Measurements from ENCODE around the gene FYB2. TPM values are rescaled to one million over a fixed set of nuclear protein-coding genes. Genes with fewer than 3 reads are reported as not detected.

The FYB2 gene
- total RNA-seq, 1 experiment from 2014 or later: 0.48 TPM

DNA sequence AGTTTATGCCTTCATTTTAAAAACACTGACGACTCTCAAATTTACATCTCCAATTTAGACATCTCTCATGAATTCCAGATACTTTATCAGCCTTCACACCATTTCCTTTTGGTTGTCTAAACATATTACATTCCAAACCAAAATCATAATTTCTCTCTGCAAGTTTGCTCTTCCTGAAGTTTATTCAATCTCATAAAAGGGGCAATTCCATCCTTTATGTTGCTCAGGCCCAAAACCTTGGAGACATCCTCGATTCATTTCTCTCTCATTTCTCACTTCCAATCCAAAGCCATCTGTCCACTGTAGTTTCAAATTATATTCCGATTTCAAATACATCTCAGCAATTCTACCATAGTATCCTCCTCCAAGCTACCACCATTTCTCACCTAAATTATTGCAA lies 74.0 kb downstream of the FYB2 start:
- no peak overlapping the region for H3K27ac ChIP-seq (ENCODE audit: insufficient read length, low read depth, low read length)
- no peak overlapping the region for H4K8ac ChIP-seq (replicated peaks; ENCODE audit: insufficient read length, low read depth, low read length)
- H2BK20ac ChIP-seq (ENCODE audit: low read depth, low read length, poor library complexity, severe bottlenecking): no peak overlapping the region
- H3K9me3 ChIP-seq (ENCODE audit: control insufficient read depth, low read depth, low read length): no peaks in the 10 kb centered on the region
- H3K4ac ChIP-seq (ENCODE audit: low read depth, low read length): no peak overlapping the region
- no peaks in the 10 kb centered on the region for H3K23me2 ChIP-seq (ENCODE audit: insufficient read length, low read depth, low read length, poor library complexity, severe bottlenecking)
- H3K27ac Mint-ChIP-seq: no peak overlapping the region
- no peak overlapping the region for H3T11ph ChIP-seq (ENCODE audit: low read length)
- no peaks in the 10 kb centered on the region for H3K79me1 ChIP-seq (ENCODE audit: insufficient read depth, low read depth, low read length, poor library complexity, severe bottlenecking)
- no peak overlapping the region for H4K5ac ChIP-seq (ENCODE audit: insufficient read length, low read depth, low read length)
- no peak overlapping the region for H3K4me3 Mint-ChIP-seq
- H3K4me1 Mint-ChIP-seq: no peaks in the 10 kb centered on the region
- TF ChIP-seq, protein P1, sequence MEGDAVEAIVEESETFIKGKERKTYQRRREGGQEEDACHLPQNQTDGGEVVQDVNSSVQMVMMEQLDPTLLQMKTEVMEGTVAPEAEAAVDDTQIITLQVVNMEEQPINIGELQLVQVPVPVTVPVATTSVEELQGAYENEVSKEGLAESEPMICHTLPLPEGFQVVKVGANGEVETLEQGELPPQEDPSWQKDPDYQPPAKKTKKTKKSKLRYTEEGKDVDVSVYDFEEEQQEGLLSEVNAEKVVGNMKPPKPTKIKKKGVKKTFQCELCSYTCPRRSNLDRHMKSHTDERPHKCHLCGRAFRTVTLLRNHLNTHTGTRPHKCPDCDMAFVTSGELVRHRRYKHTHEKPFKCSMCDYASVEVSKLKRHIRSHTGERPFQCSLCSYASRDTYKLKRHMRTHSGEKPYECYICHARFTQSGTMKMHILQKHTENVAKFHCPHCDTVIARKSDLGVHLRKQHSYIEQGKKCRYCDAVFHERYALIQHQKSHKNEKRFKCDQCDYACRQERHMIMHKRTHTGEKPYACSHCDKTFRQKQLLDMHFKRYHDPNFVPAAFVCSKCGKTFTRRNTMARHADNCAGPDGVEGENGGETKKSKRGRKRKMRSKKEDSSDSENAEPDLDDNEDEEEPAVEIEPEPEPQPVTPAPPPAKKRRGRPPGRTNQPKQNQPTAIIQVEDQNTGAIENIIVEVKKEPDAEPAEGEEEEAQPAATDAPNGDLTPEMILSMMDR (conservative IDR thresholded peaks at IDR 0.05): no peak
- no peaks in the 10 kb centered on the region for H4K20me1 ChIP-seq (ENCODE audit: control insufficient read depth, insufficient read depth, insufficient read length)
- H3K9me3 Mint-ChIP-seq: no peaks in the 10 kb centered on the region
- no peak overlapping the region for H2BK5ac ChIP-seq (ENCODE audit: insufficient read length, low read length)
- WGBS (ENCODE audit: extremely low coverage, insufficient read length, low lambda C conversion rate): 100% methylated on average over 1 of the region's 3 CpGs
- no peak overlapping the region for H3K14ac ChIP-seq (ENCODE audit: insufficient read depth, low read length)
- no peaks in the 10 kb centered on the region for H3K36me3 Mint-ChIP-seq (ENCODE audit: insufficient read depth in 1 of 3, low read depth in 3 of 3)
- no peak overlapping the region for H3K4me2 ChIP-seq (ENCODE audit: insufficient read depth, insufficient read length, low read length)
- H3K27me3 Mint-ChIP-seq (ENCODE audit: low read depth): peaks cover 3% of the 10 kb centered on the region; the same call in 1 of the 2 replicates
- no peaks in the 10 kb centered on the region for H3K4me1 ChIP-seq (ENCODE audit: insufficient read depth, low read length)
- H3K18ac ChIP-seq (ENCODE audit: insufficient read length, low read depth, low read length): no peak overlapping the region
- no peaks in the 10 kb centered on the region for H3K79me2 ChIP-seq (ENCODE audit: insufficient read depth, low read length)
- H3K56ac ChIP-seq (ENCODE audit: insufficient read length, low read depth, low read length): no peak overlapping the region
- no peak overlapping the region for H3K9ac ChIP-seq (ENCODE audit: extremely low read depth, insufficient read length, low read length)
- H2AK5ac ChIP-seq (ENCODE audit: insufficient read length, low read length): no peak overlapping the region
- no peak overlapping the region for H2BK120ac ChIP-seq (ENCODE audit: low read depth, low read length, poor library complexity, severe bottlenecking)
- H2BK15ac ChIP-seq (ENCODE audit: low read depth, low read length): no peak overlapping the region
- DNase-seq: no peak
- H2AFZ ChIP-seq (ENCODE audit: low read length): no peak overlapping the region
- H2BK12ac ChIP-seq (ENCODE audit: insufficient read length, low read depth, low read length): no peak overlapping the region
- H4K91ac ChIP-seq (ENCODE audit: insufficient read length, low read depth, low read length): no peak overlapping the region
- H3K27me3 ChIP-seq (ENCODE audit: insufficient read depth, low read length): no peaks in the 10 kb centered on the region
- no peak overlapping the region for H3K23ac ChIP-seq (ENCODE audit: insufficient read length, low read depth, low read length)

All from H9 (cell line).